Adrenal gland (tissue), 5 donors: ENCODE results near the gene ORM2.

ENCODE experiments used
- CTCF ChIP-seq, 6 experiments: fragments of 450-650 bp in 4 of 6; fragments of 200-600 bp in 2 of 6; sonication (generic) in 1 of 6; IDR thresholded peaks; 1 replicate in 5 of 6; 2 replicates in 1 of 6; pipeline versions ENCODE4 v1.5.1 to v1.8.0; 2016 to 2021; ENCODE audit warnings: antibody characterized with exemption in 6 of 6, mild to moderate bottlenecking in 2 of 6, moderate library complexity in 1 of 6
- POLR2A ChIP-seq, 2 donors: fragments of 450-650 bp; IDR thresholded peaks; one replicate each; pipeline ENCODE4 v1.6.1; 2017; ENCODE audit warnings: antibody characterized with exemption in 2 of 2, mild to moderate bottlenecking in 2 of 2, moderate library complexity in 1 of 2
- donor health status: DM: no; HTN: no; CAD: no.

- TF ChIP-seq CTCF (IDR thresholded peaks at IDR 0.05) (no peak), POLR2A (IDR thresholded peaks at IDR 0.05) (no peak)
Measured at GRCh38 chr9:114330636-114331035, 967 bp downstream of the ORM2 start.
